ENCODE measurements around the gene PHYKPL. TPM values are rescaled to one million over a fixed set of nuclear protein-coding genes. Genes with fewer than 3 reads are reported as not detected.

PHYKPL gene
- total RNA-seq, 1 experiment from 2014 or later: 78.2 TPM

DNA sequence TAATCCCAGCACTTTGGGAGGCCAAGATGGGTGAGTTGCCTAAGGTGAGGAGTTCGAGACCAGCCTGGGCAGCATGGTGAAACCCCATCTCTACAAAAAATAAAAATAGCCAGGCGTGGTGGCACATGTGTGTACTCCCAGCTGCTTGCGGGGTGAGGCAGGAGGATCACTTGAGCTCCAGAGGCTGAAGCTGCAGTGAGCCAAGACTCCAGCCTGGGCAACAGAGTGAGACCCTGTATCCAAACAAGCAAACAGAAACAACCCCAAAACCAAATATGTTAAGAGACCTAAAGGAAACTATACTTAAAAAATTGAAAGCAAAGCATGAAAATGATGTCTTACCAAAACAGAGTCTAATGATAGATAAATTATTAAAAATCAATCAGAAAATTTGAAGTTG is 15.8 kb downstream of the PHYKPL start:
- TF ChIP-seq, protein P1, sequence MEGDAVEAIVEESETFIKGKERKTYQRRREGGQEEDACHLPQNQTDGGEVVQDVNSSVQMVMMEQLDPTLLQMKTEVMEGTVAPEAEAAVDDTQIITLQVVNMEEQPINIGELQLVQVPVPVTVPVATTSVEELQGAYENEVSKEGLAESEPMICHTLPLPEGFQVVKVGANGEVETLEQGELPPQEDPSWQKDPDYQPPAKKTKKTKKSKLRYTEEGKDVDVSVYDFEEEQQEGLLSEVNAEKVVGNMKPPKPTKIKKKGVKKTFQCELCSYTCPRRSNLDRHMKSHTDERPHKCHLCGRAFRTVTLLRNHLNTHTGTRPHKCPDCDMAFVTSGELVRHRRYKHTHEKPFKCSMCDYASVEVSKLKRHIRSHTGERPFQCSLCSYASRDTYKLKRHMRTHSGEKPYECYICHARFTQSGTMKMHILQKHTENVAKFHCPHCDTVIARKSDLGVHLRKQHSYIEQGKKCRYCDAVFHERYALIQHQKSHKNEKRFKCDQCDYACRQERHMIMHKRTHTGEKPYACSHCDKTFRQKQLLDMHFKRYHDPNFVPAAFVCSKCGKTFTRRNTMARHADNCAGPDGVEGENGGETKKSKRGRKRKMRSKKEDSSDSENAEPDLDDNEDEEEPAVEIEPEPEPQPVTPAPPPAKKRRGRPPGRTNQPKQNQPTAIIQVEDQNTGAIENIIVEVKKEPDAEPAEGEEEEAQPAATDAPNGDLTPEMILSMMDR (IDR thresholded peaks at IDR 0.05; ENCODE audit: insufficient read depth in 1 of 2, low read depth in 1 of 2, low read length in 1 of 2, severe bottlenecking in 1 of 2, unreplicated experiment in 1 of 2): no peak
- Mint-ChIP-seq H3K27me3 (ENCODE audit: insufficient read depth, unreplicated experiment) (no peaks in the 10 kb centered on the region), H3K27ac (ENCODE audit: unreplicated experiment) (no peak overlapping the region), H3K4me3 (ENCODE audit: unreplicated experiment) (no peak overlapping the region), H3K36me3 (ENCODE audit: insufficient read depth, unreplicated experiment) (peaks cover 93% of the 10 kb centered on the region), H3K9me3 (ENCODE audit: unreplicated experiment) (no peaks in the 10 kb centered on the region), H3K4me1 (ENCODE audit: low read depth, unreplicated experiment) (peaks cover 7% of the 10 kb centered on the region)
- H3K36me3 ChIP-seq (ENCODE audit: control insufficient read depth, insufficient read depth, low read length): peaks cover 6% of the 10 kb centered on the region
- CTCF ChIA-PET: no interaction called here
- intact Hi-C loops (cut with micrococcal nuclease; ENCODE audit: unreplicated experiment): no loop called here
- DNase-seq: no peak
- no peaks in the 10 kb centered on the region for H3K27me3 ChIP-seq (replicated peaks; ENCODE audit: control insufficient read depth, insufficient read depth, low read length)
- BruUV-seq (replicated peaks): no TSS peak
- POLR2A ChIA-PET: no interaction called here
- H3K4me1 ChIP-seq: no peaks in the 10 kb centered on the region
- H3K9me3 ChIP-seq: no peaks in the 10 kb centered on the region
- no peak overlapping the region for H3K4me3 ChIP-seq (ENCODE audit: low read depth, low read length)

DNA sequence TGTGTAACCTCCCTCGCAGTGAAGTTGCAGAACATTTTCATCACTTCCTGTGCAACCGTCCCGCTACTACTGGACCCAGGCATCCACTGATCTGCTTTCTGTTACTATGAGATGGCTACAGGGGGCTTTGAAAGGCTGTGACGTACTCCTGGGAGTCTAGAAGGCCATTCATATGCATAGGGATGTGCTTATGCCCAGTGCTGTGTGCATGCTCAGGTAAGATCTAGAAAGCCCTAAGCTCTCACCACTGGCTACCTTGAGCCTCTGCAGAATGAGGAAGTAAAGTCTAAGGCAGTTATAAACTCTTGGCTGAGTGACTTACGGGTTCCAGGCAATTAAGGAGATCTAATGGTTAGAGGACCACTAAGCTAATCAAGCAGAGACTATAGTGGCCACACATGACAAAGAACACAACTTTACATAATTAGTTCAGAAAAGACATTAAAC is 16.5 kb downstream of the PHYKPL start:
- H3K27ac Mint-ChIP-seq (ENCODE audit: unreplicated experiment): no peak overlapping the region
- intact Hi-C loops (cut with micrococcal nuclease; ENCODE audit: unreplicated experiment): no loop called here
- peaks cover 7% of the 10 kb centered on the region for H3K4me1 Mint-ChIP-seq (ENCODE audit: low read depth, unreplicated experiment)

DNA sequence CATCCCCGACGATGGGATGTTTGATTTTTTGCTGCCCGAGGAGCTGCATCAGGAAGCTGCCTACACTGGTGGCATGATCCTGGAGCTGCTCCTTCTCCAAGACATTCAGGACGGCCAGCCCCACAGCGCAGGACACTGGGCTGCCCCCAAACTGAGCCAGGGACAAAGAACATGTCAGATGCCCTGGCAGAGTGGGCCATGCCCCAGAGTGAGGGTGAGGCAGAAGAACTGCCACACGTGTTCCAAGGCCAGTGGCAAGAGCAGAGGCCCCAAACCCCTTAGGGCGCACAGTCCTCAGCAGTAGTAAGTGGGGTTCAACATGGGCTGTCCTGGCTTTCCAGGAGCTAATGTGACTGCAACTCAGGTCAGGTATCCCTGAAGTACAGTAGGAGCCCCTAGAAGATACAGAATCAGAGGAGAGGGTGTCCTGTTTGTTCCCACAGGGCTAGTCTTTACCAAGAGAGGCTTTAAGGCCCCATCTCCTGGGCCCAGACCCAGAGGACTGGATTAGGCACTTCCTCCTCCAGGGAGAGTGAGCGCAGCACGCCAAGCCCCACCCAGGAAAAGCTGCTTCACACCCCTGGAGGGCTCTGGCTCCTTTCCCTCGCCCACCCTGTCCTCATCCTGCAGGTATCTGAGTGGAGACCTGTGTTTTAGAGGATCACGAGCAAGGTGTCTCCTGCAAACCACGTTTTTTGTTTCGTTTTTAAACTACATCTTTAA is 17.2 kb downstream of the PHYKPL start:
- TF ChIP-seq, protein P1 (IDR thresholded peaks at IDR 0.05; ENCODE audit: insufficient read depth in 1 of 2, low read depth in 1 of 2, low read length in 1 of 2, severe bottlenecking in 1 of 2, unreplicated experiment in 1 of 2): no peak
- peak overlapping the region; percentile 24 for H3K27ac Mint-ChIP-seq (ENCODE audit: unreplicated experiment)
- CTCF ChIA-PET: no interaction called here
- Histone ChIP-seq H3K4me3 (ENCODE audit: low read depth, low read length) (no peak overlapping the region), H3K27me3 (replicated peaks; ENCODE audit: control insufficient read depth, insufficient read depth, low read length) (no peaks in the 10 kb centered on the region), H3K9me3 (no peaks in the 10 kb centered on the region), H3K36me3 (ENCODE audit: control insufficient read depth, insufficient read depth, low read length) (peaks cover 6% of the 10 kb centered on the region), H3K4me1 (no peaks in the 10 kb centered on the region)
- no peaks in the 10 kb centered on the region for H3K9me3 Mint-ChIP-seq (ENCODE audit: unreplicated experiment)
- peaks cover 96% of the 10 kb centered on the region for H3K36me3 Mint-ChIP-seq (ENCODE audit: insufficient read depth, unreplicated experiment)
- no peak for DNase-seq
- POLR2A ChIA-PET: interaction anchor here (0.6 kb wide), 2 partner anchors 11 to 47 kb away, joined by 3 to 6 read pairs; partner anchors contain the start of gene HNRNPAB
- intact Hi-C loops (cut with micrococcal nuclease; ENCODE audit: unreplicated experiment): no loop called here
- peaks cover 7% of the 10 kb centered on the region for H3K4me1 Mint-ChIP-seq (ENCODE audit: low read depth, unreplicated experiment)
- no peaks in the 10 kb centered on the region for H3K27me3 Mint-ChIP-seq (ENCODE audit: insufficient read depth, unreplicated experiment)
- BruUV-seq (replicated peaks): no TSS peak
- no peak overlapping the region for H3K4me3 Mint-ChIP-seq (ENCODE audit: unreplicated experiment)

More for the DNA sequence above, 16.5 kb downstream of the PHYKPL start:
- Mint-ChIP-seq H3K4me3 (ENCODE audit: unreplicated experiment) (no peak overlapping the region), H3K9me3 (ENCODE audit: unreplicated experiment) (no peaks in the 10 kb centered on the region), H3K36me3 (ENCODE audit: insufficient read depth, unreplicated experiment) (peaks cover 93% of the 10 kb centered on the region), H3K27me3 (ENCODE audit: insufficient read depth, unreplicated experiment) (no peaks in the 10 kb centered on the region)
- BruUV-seq (replicated peaks): no TSS peak
- peaks cover 6% of the 10 kb centered on the region for H3K36me3 ChIP-seq (ENCODE audit: control insufficient read depth, insufficient read depth, low read length)
- POLR2A ChIA-PET: no interaction called here
- H3K4me3 ChIP-seq (ENCODE audit: low read depth, low read length): no peak overlapping the region
- H3K27me3 ChIP-seq (replicated peaks; ENCODE audit: control insufficient read depth, insufficient read depth, low read length): no peaks in the 10 kb centered on the region
- DNase-seq: no peak
- H3K4me1 ChIP-seq: no peaks in the 10 kb centered on the region
- no peaks in the 10 kb centered on the region for H3K9me3 ChIP-seq
- TF ChIP-seq, protein P1 (IDR thresholded peaks at IDR 0.05; ENCODE audit: insufficient read depth in 1 of 2, low read depth in 1 of 2, low read length in 1 of 2, severe bottlenecking in 1 of 2, unreplicated experiment in 1 of 2): no peak
- CTCF ChIA-PET: no interaction called here
